HG03460 (cell line): ENCODE data around the gene IRAK3.
A peak's percentile ranks its signal among the peaks of the same experiment; 100 is the strongest.
"Not testable (repeated sequence)": the region's sequence is repeated elsewhere in the genome, so short reads cannot be mapped to it uniquely, and the experiment has no call there.

Source experiments
- ATAC-seq: cut with Tn5 transposase; IDR thresholded peaks from one replicate; pipeline ENCODE4 v1.9.1; 2021; ENCODE audit not compliant: unreplicated experiment

The IRAK3 gene

GRCh38 chr12:66170606-66171005, 18.4 kb upstream of the IRAK3 start:
- no peak for ATAC-seq

GRCh38 chr12:66174391-66175325, 14.4 kb upstream of the IRAK3 start:
- not testable (repeated sequence) for ATAC-seq

GRCh38 chr12:66176105-66176900, 12.7 kb upstream of the IRAK3 start:
- ATAC-seq, result no peak

GRCh38 chr12:66182956-66183355, 6.1 kb upstream of the IRAK3 start:
- ATAC-seq, result no peak

- not testable (repeated sequence) for ATAC-seq
These were observed 4.2 kb upstream of the IRAK3 start for GRCh38 chr12:66184822-66185221.

- no peak for ATAC-seq
These were observed 2.0 kb upstream of the IRAK3 start for GRCh38 chr12:66187036-66187435.

- ATAC-seq, result no peak
These were observed 1.2 kb upstream of the IRAK3 start for GRCh38 chr12:66187821-66188220.

- peak; percentile 8 for ATAC-seq
These were observed 451 bp downstream of the IRAK3 start for GRCh38 chr12:66189486-66189843.

GRCh38 chr12:66189889-66190288, 875 bp downstream of the IRAK3 start:
- ATAC-seq, result no peak

- ATAC-seq, result peak; percentile 35
These were observed 1.7 kb downstream of the IRAK3 start for GRCh38 chr12:66190519-66191370.

GRCh38 chr12:66191547-66192126, 2.6 kb downstream of the IRAK3 start:
- no peak for ATAC-seq

GRCh38 chr12:66194122-66194521, 5.1 kb downstream of the IRAK3 start:
- no peak for ATAC-seq

GRCh38 chr12:66195242-66195641, 6.2 kb downstream of the IRAK3 start:
- ATAC-seq, result no peak

- ATAC-seq, result peak; percentile 85
These were observed 7.8 kb downstream of the IRAK3 start for GRCh38 chr12:66196806-66197205.

- ATAC-seq, result no peak
These were observed 8.5 kb downstream of the IRAK3 start for GRCh38 chr12:66197495-66197921.

GRCh38 chr12:66199141-66199540, 10.1 kb downstream of the IRAK3 start:
- ATAC-seq, result no peak

GRCh38 chr12:66199831-66200509, 11.0 kb downstream of the IRAK3 start:
- ATAC-seq, result no peak

- ATAC-seq, result no peak
These were observed 14.8 kb downstream of the IRAK3 start for GRCh38 chr12:66203820-66204219.

GRCh38 chr12:66206141-66206540, 17.1 kb downstream of the IRAK3 start:
- ATAC-seq, result no peak

- no peak for ATAC-seq
These were observed 21.8 kb downstream of the IRAK3 start for GRCh38 chr12:66210840-66211239.
